Mesothelial cell of epicardium (in vitro differentiated cells): Measurements from ENCODE around the gene JSRP1. TPM values are rescaled to one million over a fixed set of nuclear protein-coding genes. Genes with fewer than 3 reads are reported as not detected.

ENCODE experiments used
- DNase-seq, 2 experiments: peaks; one replicate each; pipeline ENCODE4 v3.0.0; 2021; ENCODE audit warnings: low spot score in 2 of 2; ENCODE audit not compliant: unreplicated experiment in 2 of 2
- H3K27ac Mint-ChIP-seq: 2 replicates; pipeline ENCODE4 v1.8.0; 2021; ENCODE audit warnings: mixed read lengths
- H3K27me3 Mint-ChIP-seq: 2 replicates; pipeline ENCODE4 v1.8.0; 2021; ENCODE audit warnings: low read depth, mixed read lengths
- H3K36me3 Mint-ChIP-seq: 2 replicates; pipeline ENCODE4 v1.8.0; 2021; ENCODE audit warnings: mixed read lengths
- H3K4me1 Mint-ChIP-seq: 2 replicates; pipeline ENCODE4 v1.8.0; 2021; ENCODE audit warnings: mixed read lengths
- H3K4me3 Mint-ChIP-seq: 2 replicates; pipeline ENCODE4 v1.8.0; 2021; ENCODE audit warnings: mild to moderate bottlenecking, moderate library complexity, mixed read lengths
- H3K9me3 Mint-ChIP-seq: 2 replicates; pipeline ENCODE4 v1.8.0; 2021; ENCODE audit warnings: mixed read lengths
- CTCF ChIP-seq: fragments of 200-600 bp; sonication (generic); IDR thresholded peaks from one replicate; pipeline ENCODE4 v1.5.0; 2021; ENCODE audit warnings: antibody characterized with exemption; ENCODE audit not compliant: unreplicated experiment
- total RNA-seq: library from RNA; stranded (reverse); gene quantifications from 3 replicates; pipeline ENCODE4 v1.2.1, GENCODE V29; 2021

The JSRP1 gene
- total RNA-seq, 1 donor from 2014 or later, result 0.80 TPM

- no peaks in the 10 kb centered on the region for H3K9me3 Mint-ChIP-seq
- no peak for DNase-seq
- H3K36me3 Mint-ChIP-seq, result peaks cover 22% of the 10 kb centered on the region
- no peaks in the 10 kb centered on the region for H3K27me3 Mint-ChIP-seq
- no peak overlapping the region for H3K27ac Mint-ChIP-seq
- no peak overlapping the region for H3K4me3 Mint-ChIP-seq
- TF ChIP-seq CTCF, result no peak
- no peaks in the 10 kb centered on the region for H3K4me1 Mint-ChIP-seq
Measured at GRCh38 chr19:2210206-2210605, 46.0 kb downstream of the JSRP1 start.

GRCh38 chr19:2209408-2209807, 46.8 kb downstream of the JSRP1 start:
- no peak for TF ChIP-seq CTCF
- Mint-ChIP-seq H3K4me1 (no peaks in the 10 kb centered on the region), H3K9me3 (no peaks in the 10 kb centered on the region), H3K4me3 (no peak overlapping the region), H3K27me3 (no peaks in the 10 kb centered on the region), H3K36me3 (peaks cover 18% of the 10 kb centered on the region), H3K27ac (no peak overlapping the region)
- DNase-seq, result no peak

- Mint-ChIP-seq H3K4me3 (no peak overlapping the region), H3K4me1 (no peaks in the 10 kb centered on the region), H3K27me3 (no peaks in the 10 kb centered on the region), H3K9me3 (no peaks in the 10 kb centered on the region), H3K36me3 (peaks cover 20% of the 10 kb centered on the region), H3K27ac (no peak overlapping the region)
- TF ChIP-seq CTCF, result no peak
- no peak for DNase-seq
Measured at GRCh38 chr19:2208975-2209374, 47.2 kb downstream of the JSRP1 start.

- Mint-ChIP-seq H3K4me1 (no peaks in the 10 kb centered on the region), H3K27ac (no peak overlapping the region), H3K9me3 (no peaks in the 10 kb centered on the region), H3K4me3 (no peak overlapping the region), H3K36me3 (peaks cover 20% of the 10 kb centered on the region), H3K27me3 (no peaks in the 10 kb centered on the region)
- no peak for DNase-seq
- TF ChIP-seq CTCF, result no peak
Measured at GRCh38 chr19:2207991-2208860, 48.0 kb downstream of the JSRP1 start.

GRCh38 chr19:2207008-2207407, 49.2 kb downstream of the JSRP1 start:
- no peak for TF ChIP-seq CTCF
- no peak overlapping the region for H3K27ac Mint-ChIP-seq
- no peaks in the 10 kb centered on the region for H3K4me1 Mint-ChIP-seq
- peaks cover 23% of the 10 kb centered on the region for H3K36me3 Mint-ChIP-seq
- no peak overlapping the region for H3K4me3 Mint-ChIP-seq
- no peaks in the 10 kb centered on the region for H3K9me3 Mint-ChIP-seq
- no peak for DNase-seq
- no peaks in the 10 kb centered on the region for H3K27me3 Mint-ChIP-seq
